HCT116 (cell line): ENCODE measurements around the gene RORB. TPM values are rescaled to one million over a fixed set of nuclear protein-coding genes. Genes with fewer than 3 reads are reported as not detected.

Experiments used
- ATAC-seq: fragments of 200-7000 bp; cut with Tn5 transposase; 2 replicates; pipeline ENCODE4 v1.9.1; 2020; ENCODE audit warnings: mild to moderate bottlenecking, moderate library complexity
- BruUV-seq: library from RNA; stranded (reverse); fragments of 400-500 nt; replicated peaks from 2 replicates; lab custom pipeline; 2021; lab: Mats Ljungman, UMichigan
- CTCF ChIA-PET: fragments of 300-600 bp; sonication (Branson Sonifier 250); formaldehyde crosslinking; loops from one replicate; lab custom pipeline; 2021; ENCODE audit warnings: antibody characterized with exemption; lab: Charles Lee
- POLR2A ChIA-PET: fragments of 300-600, 350-600 bp; sonication (Branson Sonifier 250); formaldehyde crosslinking; loops from one replicate; lab custom pipeline; 2021; ENCODE audit warnings: antibody characterized with exemption; lab: Charles Lee
- RAD21 ChIA-PET, 2 experiments: fragments of 300-600 bp; sonication (Branson Sonifier 250); formaldehyde crosslinking; loops; one replicate each; lab custom pipeline; 2023; ENCODE audit warnings: low total read pairs in 2 of 2; ENCODE audit not compliant: uncharacterized antibody in 2 of 2, unreplicated experiment in 2 of 2, low non-redundant PET in 1 of 2; lab: Charles Lee
- DNase-seq: peaks from one replicate; pipeline ENCODE4 v3.0.0-alpha.2; 2010; ENCODE audit warnings: low read depth, low spot score
- H2AFZ ChIP-seq: fragments of 200-600 bp; shearing (Covaris generic), sonication (generic); 2 replicates; pipeline ENCODE4 v1.6.1; 2017; ENCODE audit warnings: low read depth, mixed run types, mixed read lengths, antibody characterized with exemption, low read length; ENCODE audit not compliant: poor library complexity, severe bottlenecking
- H3K27ac ChIP-seq: 2 replicates; pipeline ENCODE4 v1.5.1; 2012; ENCODE audit warnings: low read depth, low read length
- H3K27me3 ChIP-seq: fragments of 200-600 bp; sonication (generic); 2 replicates; pipeline ENCODE4 v1.6.1; 2016; ENCODE audit warnings: mixed run types, low read length, mixed read lengths; ENCODE audit not compliant: insufficient read depth
- H3K36me3 ChIP-seq, 2 experiments: fragments of 200-500 bp in 1 of 2; fragments of 200-600 bp in 1 of 2; sonication (Bioruptor generic) in 1 of 2; sonication (generic) in 1 of 2; 2 replicates each; pipeline versions ENCODE4 v1.5.1 to v1.6.1; 2014 to 2016; ENCODE audit warnings: low read length in 2 of 2, inconsistent platforms in 1 of 2, mixed read lengths in 1 of 2, mixed run types in 1 of 2; ENCODE audit not compliant: insufficient read depth in 2 of 2, control insufficient read depth in 1 of 2
- H3K4me1 ChIP-seq, 2 experiments: fragments of 200-600 bp in 1 of 2; sonication (generic) in 1 of 2; 2 replicates each; pipeline versions ENCODE4 v1.5.1 to v1.6.1; 2012 to 2017; ENCODE audit warnings: low read length in 2 of 2, inconsistent platforms in 1 of 2, mild to moderate bottlenecking in 1 of 2, mixed read lengths in 1 of 2, mixed run types in 1 of 2, moderate library complexity in 1 of 2; ENCODE audit not compliant: insufficient read depth in 2 of 2, control insufficient read depth in 1 of 2
- H3K4me2 ChIP-seq: fragments of 200-600 bp; sonication (generic); 2 replicates; pipeline ENCODE4 v1.6.1; 2017; ENCODE audit warnings: mixed run types, low read length, mixed read lengths
- H3K4me3 ChIP-seq, 2 experiments: fragments of 200-600 bp in 1 of 2; sonication (generic) in 1 of 2; replicated peaks in 1 of 2; 2 replicates each; pipeline ENCODE4 v1.5.1; 2011 to 2016; ENCODE audit warnings: low read length in 2 of 2, control low read depth in 1 of 2, low read depth in 1 of 2, mild to moderate bottlenecking in 1 of 2, mixed read lengths in 1 of 2, mixed run types in 1 of 2
- H3K79me2 ChIP-seq: fragments of 200-600 bp; sonication (generic); 2 replicates; pipeline ENCODE4 v1.6.1; 2017; ENCODE audit warnings: mild to moderate bottlenecking, mixed run types, low read length, moderate library complexity, mixed read lengths; ENCODE audit not compliant: insufficient read depth
- H3K9ac ChIP-seq: fragments of 200-600 bp; sonication (generic); 2 replicates; pipeline ENCODE4 v1.6.1; 2016; ENCODE audit warnings: low read length, mixed read lengths
- H3K9me2 ChIP-seq: fragments of 200-600 bp; sonication (generic), shearing (Covaris generic); 2 replicates; pipeline ENCODE4 v1.6.1; 2017; ENCODE audit warnings: mixed run types, mild to moderate bottlenecking, moderate library complexity; ENCODE audit not compliant: insufficient read depth
- H3K9me3 ChIP-seq, 2 experiments: fragments of 200-500 bp in 1 of 2; fragments of 200-600 bp in 1 of 2; sonication (Bioruptor generic) in 1 of 2; sonication (generic) in 1 of 2; 2 replicates each; pipeline ENCODE4 v1.6.1; 2014 to 2017; ENCODE audit warnings: low read length in 2 of 2, mixed read lengths in 2 of 2, inconsistent platforms in 1 of 2, low read depth in 1 of 2, mild to moderate bottlenecking in 1 of 2, mixed run types in 1 of 2, moderate library complexity in 1 of 2; ENCODE audit not compliant: control insufficient read depth in 1 of 2, insufficient read depth in 1 of 2
- H4K20me1 ChIP-seq: fragments of 200-600 bp; sonication (generic), shearing (Covaris generic); 2 replicates; pipeline ENCODE4 v1.6.1; 2017; ENCODE audit warnings: mixed run types, mild to moderate bottlenecking, moderate library complexity; ENCODE audit not compliant: insufficient read depth
- CEBPB ChIP-seq: IDR thresholded peaks from 2 replicates; pipeline ENCODE4 v1.6.1; 2012; ENCODE audit warnings: low read depth
- EGR1 ChIP-seq: IDR thresholded peaks from 2 replicates; pipeline ENCODE4 v1.6.1; 2012; ENCODE audit warnings: low read depth
- ELF1 ChIP-seq: IDR thresholded peaks from 2 replicates; pipeline ENCODE4 v1.6.1; 2012; ENCODE audit warnings: low read depth, borderline replicate concordance
- EZH2 ChIP-seq: fragments of 200-600 bp; sonication (generic); IDR thresholded peaks from 2 replicates; pipeline ENCODE4 v1.6.1; 2017; ENCODE audit warnings: antibody characterized with exemption, mixed run types
- EZH2phosphoT487 ChIP-seq: fragments of 200-600 bp; IDR thresholded peaks from 2 replicates; pipeline ENCODE4 v1.6.1; 2018; ENCODE audit warnings: antibody characterized with exemption, borderline replicate concordance
- FOSL1 ChIP-seq: IDR thresholded peaks from 2 replicates; pipeline ENCODE4 v1.6.1; 2012; ENCODE audit warnings: low read depth
- JUND ChIP-seq: IDR thresholded peaks from 2 replicates; pipeline ENCODE4 v1.6.1; 2012
- SIN3A ChIP-seq: IDR thresholded peaks from 2 replicates; pipeline ENCODE4 v1.6.1; 2012; ENCODE audit warnings: low read depth
- YY1 ChIP-seq: IDR thresholded peaks from 2 replicates; pipeline ENCODE4 v1.6.1; 2011; ENCODE audit warnings: low read length, low read depth, moderate library complexity, mild to moderate bottlenecking; ENCODE audit not compliant: insufficient replicate concordance; ENCODE audit errors: extremely low read depth
- intact Hi-C: fragments of 100-400 bp; cut with micrococcal nuclease; formaldehyde crosslinking; loops from 2 replicates; pipeline ENCODE4 v1.10.0; 2022
- total RNA-seq: library from RNA; stranded (reverse); gene quantifications from one replicate; pipeline ENCODE4 v1.2.1, GENCODE V29; 2021; ENCODE audit not compliant: unreplicated experiment
- TF ChIP-seq, protein P1 (sequence below), 3 experiments: fragments of 200-600 bp in 1 of 3; sonication (generic) in 1 of 3; IDR thresholded peaks in 2 of 3; conservative IDR thresholded peaks in 1 of 3; 2 replicates each; pipeline ENCODE4 v1.5.1; 2012 to 2017; ENCODE audit warnings: low read depth in 2 of 3, low read length in 2 of 3, antibody characterized with exemption in 1 of 3, borderline replicate concordance in 1 of 3, control low read depth in 1 of 3, mild to moderate bottlenecking in 1 of 3, mixed read lengths in 1 of 3, mixed run types in 1 of 3, moderate library complexity in 1 of 3; ENCODE audit not compliant: insufficient read depth in 1 of 3

Gene RORB
- total RNA-seq, 1 experiment from 2014 or later: 0.02 TPM

DNA sequence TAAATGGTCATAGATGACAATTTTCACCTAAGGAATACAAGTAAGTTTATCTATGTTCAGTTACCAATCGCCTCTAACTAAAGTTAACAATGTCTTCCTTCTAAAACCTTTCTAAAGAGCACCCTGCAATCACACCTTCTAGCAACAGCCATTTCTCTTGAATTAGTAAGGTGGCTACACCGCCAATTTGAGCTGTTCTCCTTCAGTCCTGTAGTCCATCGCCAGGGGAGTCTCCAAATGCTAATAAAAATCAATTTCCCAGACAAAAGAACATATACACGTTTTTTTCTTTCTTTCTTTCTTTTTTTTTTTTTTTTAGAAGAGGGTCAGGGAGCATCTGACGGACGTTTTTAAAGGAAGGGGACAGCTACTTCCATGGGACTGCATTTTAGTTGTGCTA, 729 bp upstream of the RORB start:
- Histone ChIP-seq H3K4me2 (no peak overlapping the region), H3K9me2 (no peaks in the 10 kb centered on the region), H3K9me3 (no peaks in the 10 kb centered on the region), H2AFZ (no peak overlapping the region), H4K20me1 (no peaks in the 10 kb centered on the region), H3K27ac (no peak overlapping the region), H3K4me3 (no peak overlapping the region), H3K27me3 (no peaks in the 10 kb centered on the region), H3K79me2 (no peaks in the 10 kb centered on the region), H3K9ac (no peak overlapping the region), H3K36me3 (no peaks in the 10 kb centered on the region), H3K4me1 (no peaks in the 10 kb centered on the region)
- ChIA-PET RAD21 (no interaction called here), POLR2A (no interaction called here), CTCF (no interaction called here)
- ATAC-seq (no peak), DNase-seq (no peak)
- no peak for TF ChIP-seq CEBPB
- no peak for TF ChIP-seq YY1
- no peak for TF ChIP-seq EZH2phosphoT487
- BruUV-seq: no TSS peak
- intact Hi-C loops: no loop called here

DNA sequence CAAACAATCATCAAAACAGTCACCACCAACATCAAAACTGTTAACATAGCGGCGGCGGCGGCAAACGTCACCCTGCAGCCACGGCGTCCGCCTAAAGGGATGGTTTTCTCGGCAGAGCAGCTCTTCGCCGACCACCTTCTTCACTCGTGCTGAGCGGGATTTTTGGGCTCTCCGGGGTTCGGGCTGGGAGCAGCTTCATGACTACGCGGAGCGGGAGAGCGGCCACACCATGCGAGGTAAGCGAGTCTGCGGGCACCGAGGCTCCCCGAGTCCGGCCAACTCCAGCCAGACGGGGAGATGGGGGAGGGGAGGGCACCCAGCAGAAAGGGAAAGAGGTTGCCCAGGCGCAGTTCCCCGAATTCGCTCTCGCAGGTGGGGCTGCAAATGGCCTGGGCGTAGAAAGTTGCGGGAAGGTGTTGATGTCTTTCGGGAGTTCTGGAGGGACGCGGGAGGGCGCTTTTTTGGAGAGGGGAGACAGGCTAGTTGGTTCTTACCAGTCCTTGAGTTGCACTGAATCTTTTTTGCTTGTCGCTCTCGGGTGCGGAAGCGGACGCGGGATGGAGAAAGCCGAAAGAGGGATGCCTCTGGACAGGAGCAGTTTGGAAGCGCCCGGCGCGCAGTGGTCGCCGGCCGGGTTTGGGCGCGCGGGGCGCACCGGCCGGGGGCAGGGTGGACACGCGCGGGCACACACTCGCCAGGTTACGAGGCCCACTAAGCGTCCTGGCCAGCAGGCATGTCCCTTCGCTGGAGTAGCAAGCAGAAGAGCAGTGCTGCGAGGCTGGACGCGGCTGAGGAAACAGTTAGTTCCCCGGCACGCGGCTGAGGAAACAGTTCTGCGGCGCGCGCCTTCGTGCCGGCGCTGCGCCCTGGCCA, 849 bp downstream of the RORB start:
- ChIA-PET POLR2A (no interaction called here), RAD21 (no interaction called here), CTCF (no interaction called here)
- no peak overlapping the region for H3K4me3 ChIP-seq
- no peaks in the 10 kb centered on the region for H3K4me1 ChIP-seq
- H3K27me3 ChIP-seq: no peaks in the 10 kb centered on the region
- no peak overlapping the region for H3K9ac ChIP-seq
- intact Hi-C loops: no loop called here
- no peaks in the 10 kb centered on the region for H3K36me3 ChIP-seq
- no peaks in the 10 kb centered on the region for H4K20me1 ChIP-seq
- H3K9me2 ChIP-seq: no peaks in the 10 kb centered on the region
- H3K4me2 ChIP-seq: no peak overlapping the region
- BruUV-seq: no TSS peak
- ATAC-seq (no peak), DNase-seq (no peak)
- H3K9me3 ChIP-seq: no peaks in the 10 kb centered on the region
- TF ChIP-seq, protein P1, sequence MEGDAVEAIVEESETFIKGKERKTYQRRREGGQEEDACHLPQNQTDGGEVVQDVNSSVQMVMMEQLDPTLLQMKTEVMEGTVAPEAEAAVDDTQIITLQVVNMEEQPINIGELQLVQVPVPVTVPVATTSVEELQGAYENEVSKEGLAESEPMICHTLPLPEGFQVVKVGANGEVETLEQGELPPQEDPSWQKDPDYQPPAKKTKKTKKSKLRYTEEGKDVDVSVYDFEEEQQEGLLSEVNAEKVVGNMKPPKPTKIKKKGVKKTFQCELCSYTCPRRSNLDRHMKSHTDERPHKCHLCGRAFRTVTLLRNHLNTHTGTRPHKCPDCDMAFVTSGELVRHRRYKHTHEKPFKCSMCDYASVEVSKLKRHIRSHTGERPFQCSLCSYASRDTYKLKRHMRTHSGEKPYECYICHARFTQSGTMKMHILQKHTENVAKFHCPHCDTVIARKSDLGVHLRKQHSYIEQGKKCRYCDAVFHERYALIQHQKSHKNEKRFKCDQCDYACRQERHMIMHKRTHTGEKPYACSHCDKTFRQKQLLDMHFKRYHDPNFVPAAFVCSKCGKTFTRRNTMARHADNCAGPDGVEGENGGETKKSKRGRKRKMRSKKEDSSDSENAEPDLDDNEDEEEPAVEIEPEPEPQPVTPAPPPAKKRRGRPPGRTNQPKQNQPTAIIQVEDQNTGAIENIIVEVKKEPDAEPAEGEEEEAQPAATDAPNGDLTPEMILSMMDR (IDR thresholded peaks at IDR 0.05 in 2 of 3, conservative IDR thresholded peaks at IDR 0.05 in 1 of 3; ENCODE audit: borderline replicate concordance in 1 of 3, insufficient read depth in 1 of 3, low read depth in 2 of 3, low read length in 2 of 3): no peak
- TF ChIP-seq EGR1 (no peak), JUND (no peak), SIN3A (no peak), FOSL1 (no peak), EZH2 (no peak), ELF1 (no peak)
- no peaks in the 10 kb centered on the region for H3K79me2 ChIP-seq
- H3K27ac ChIP-seq: no peak overlapping the region
- no peak overlapping the region for H2AFZ ChIP-seq
